ENCODE measurements around the gene GRP. TPM values are rescaled to one million over a fixed set of nuclear protein-coding genes. Genes with fewer than 3 reads are reported as not detected.

Gene GRP
- total and polyA plus RNA-seq, 2 of the 4 experiments (the other 2 are of a cell fraction) = not detected

- in situ Hi-C loops (cut with MboI; ENCODE audit: low sequenced_read_pairs) = no loop called here
- Histone ChIP-seq H3K4me3 (ENCODE audit: insufficient read depth, low read depth, low read length) (no peak overlapping the region), H2BK5ac (ENCODE audit: low read depth, low read length, poor library complexity, severe bottlenecking) (no peak overlapping the region), H3K4me2 (ENCODE audit: low read depth, low read length) (no peak overlapping the region), H3K4me1 (ENCODE audit: control insufficient read depth, insufficient read depth, low read length) (no peaks in the 10 kb centered on the region), H2AK5ac (ENCODE audit: low read depth, low read length) (no peak overlapping the region), H2BK15ac (ENCODE audit: low read depth, low read length) (no peak overlapping the region), H3K27me3 (ENCODE audit: control insufficient read depth, insufficient read depth, low read length) (peaks cover 38% of the 10 kb centered on the region), H2AK9ac (replicated peaks; ENCODE audit: low read depth, low read length, poor library complexity) (no peak overlapping the region), H3K18ac (ENCODE audit: low read depth, low read length) (no peak overlapping the region), H3K23ac (ENCODE audit: low read depth, low read length) (no peak overlapping the region; the same call in 1 of the 2 replicates), H3K9me1 (ENCODE audit: insufficient read depth, low read length) (no peaks in the 10 kb centered on the region), H3K4ac (ENCODE audit: low read depth, low read length) (no peak overlapping the region), H3K9ac (ENCODE audit: low read depth, low read length) (no peak overlapping the region), H4K5ac (ENCODE audit: low read depth, low read length) (no peak overlapping the region), H2AFZ (replicated peaks; ENCODE audit: low read length, poor library complexity) (no peak overlapping the region), H3K14ac (replicated peaks; ENCODE audit: low read depth, low read length) (no peak overlapping the region), H3K56ac (ENCODE audit: extremely low read depth, insufficient read depth, low read length) (no peak overlapping the region), H2BK20ac (ENCODE audit: low read depth, low read length) (no peak overlapping the region), H2BK120ac (ENCODE audit: low read depth, low read length) (no peak overlapping the region), H3K79me1 (ENCODE audit: low read depth in 1 of 2, low read length in 2 of 2) (no peaks in the 10 kb centered on the region), H3K9me3 (ENCODE audit: control insufficient read depth, insufficient read depth, low read length) (no peaks in the 10 kb centered on the region), H3K36me3 (ENCODE audit: control insufficient read depth, insufficient read depth, low read length) (no peaks in the 10 kb centered on the region), H4K91ac (ENCODE audit: insufficient read depth, low read depth, low read length) (no peak overlapping the region), H4K8ac (ENCODE audit: low read depth in 2 of 2, low read length in 2 of 2) (no peak overlapping the region), H4K20me1 (ENCODE audit: insufficient read depth, low read length) (no peaks in the 10 kb centered on the region), H3K27ac (ENCODE audit: insufficient read depth, low read length) (no peak overlapping the region)
- POLR2A ChIA-PET (ENCODE audit: unreplicated experiment) = no interaction called here
- BruUV-seq (replicated peaks) = no TSS peak
- DNase-seq (no peak), ATAC-seq (ENCODE audit: low read depth) (no peak)
- dilution Hi-C loops (cut with HindIII; ENCODE audit: low sequenced_read_pairs, unreplicated experiment) = no loop called here
- intact Hi-C loops (cut with micrococcal nuclease) = no loop called here
- CTCF ChIA-PET = interaction anchor here (1.2 kb wide), 1 partner anchor 67 kb away, joined by 3 read pairs; no protein-coding TSS in a partner anchor
- WGBS, 2 experiments (ENCODE audit: extremely low coverage in 2 of 2, insufficient read length in 1 of 2) = no CpG with 5 or more reads among the region's 3 CpGs
- no peak for TF ChIP-seq BHLHE40 (IDR thresholded peaks at IDR 0.05; ENCODE audit: low read depth, low read length)
- TF ChIP-seq ELK1 (IDR thresholded peaks at IDR 0.05; ENCODE audit: borderline replicate concordance, low read depth, low read length) = no peak
- no peak for TF ChIP-seq MAZ (IDR thresholded peaks at IDR 0.05; ENCODE audit: borderline replicate concordance, low read depth, low read length)
- no peak for TF ChIP-seq SMC3 (IDR thresholded peaks at IDR 0.05; ENCODE audit: low read depth, low read length)
- TF ChIP-seq USF2 (IDR thresholded peaks at IDR 0.05; ENCODE audit: low read depth, low read length) = no peak
- no peak for TF ChIP-seq RAD21 (IDR thresholded peaks at IDR 0.05; ENCODE audit: low read length)
- no peak for TF ChIP-seq NFE2L2 (IDR thresholded peaks at IDR 0.05; ENCODE audit: low read depth, low read length)
- TF ChIP-seq MXI1 (IDR thresholded peaks at IDR 0.05; ENCODE audit: borderline replicate concordance, low read depth, low read length) = no peak
- no peak for TF ChIP-seq MAFK (IDR thresholded peaks at IDR 0.05; ENCODE audit: low read depth, low read length)
- no peak for TF ChIP-seq RFX5 (IDR thresholded peaks at IDR 0.05; ENCODE audit: low read depth, low read length)
- no peak for TF ChIP-seq CEBPB (IDR thresholded peaks at IDR 0.05; ENCODE audit: low read depth, low read length)
These were observed 19.2 kb upstream of the GRP start for GRCh38 chr18:59200787-59201186.
